Measurements from ENCODE around the gene GOLGA6A. TPM values are rescaled to one million over a fixed set of nuclear protein-coding genes. Genes with fewer than 3 reads are reported as not detected.
"Not testable (repeated sequence)": the region's sequence is repeated elsewhere in the genome, so short reads cannot be mapped to it uniquely, and the experiment has no call there.

The GOLGA6A gene
- total and polyA plus RNA-seq, 9 donors, result 0.10 to 1.2 (median 0.22) TPM; not detected in 1

- H3K4me1 ChIP-seq (ENCODE audit: control insufficient read depth, insufficient read depth, low read length); H3K27ac ChIP-seq (ENCODE audit: low read length); H3K36me3 ChIP-seq (ENCODE audit: control insufficient read depth, insufficient read depth, low read length); H3K9me3 ChIP-seq (replicated peaks; ENCODE audit: control insufficient read depth, low read depth, low read length); H3K27me3 ChIP-seq (ENCODE audit: control insufficient read depth, insufficient read depth, low read length); DNase-seq; H3K4me3 ChIP-seq (ENCODE audit: low read length): not testable (repeated sequence)
- 94% methylated on average over 3 of the region's 3 CpGs for WGBS (ENCODE audit: insufficient coverage)
These were observed 18.2 kb downstream of the GOLGA6A start for GRCh38 chr15:74064183-74064582.

- not testable (repeated sequence) for DNase-seq; H3K36me3 ChIP-seq (ENCODE audit: control insufficient read depth, insufficient read depth, low read length); H3K27ac ChIP-seq (ENCODE audit: low read length); H3K4me1 ChIP-seq (ENCODE audit: control insufficient read depth, insufficient read depth, low read length); H3K27me3 ChIP-seq (ENCODE audit: control insufficient read depth, insufficient read depth, low read length); H3K9me3 ChIP-seq (replicated peaks; ENCODE audit: control insufficient read depth, low read depth, low read length); H3K4me3 ChIP-seq (ENCODE audit: low read length)
- 96% methylated on average over 4 of the region's 17 CpGs for WGBS (ENCODE audit: insufficient coverage)
These were observed 18.8 kb downstream of the GOLGA6A start for GRCh38 chr15:74063425-74064146.

GRCh38 chr15:74062671-74063070 lies 19.7 kb downstream of the GOLGA6A start:
- Histone ChIP-seq H3K27ac (ENCODE audit: low read length) (no peak overlapping the region), H3K36me3 (ENCODE audit: control insufficient read depth, insufficient read depth, low read length) (no peaks in the 10 kb centered on the region), H3K9me3 (replicated peaks; ENCODE audit: control insufficient read depth, low read depth, low read length) (no peaks in the 10 kb centered on the region), H3K27me3 (ENCODE audit: control insufficient read depth, insufficient read depth, low read length) (no peaks in the 10 kb centered on the region), H3K4me3 (ENCODE audit: low read length) (no peak overlapping the region), H3K4me1 (ENCODE audit: control insufficient read depth, insufficient read depth, low read length) (no peaks in the 10 kb centered on the region)
- no peak for DNase-seq
- WGBS (ENCODE audit: insufficient coverage), result 96% methylated on average over 5 of the region's 7 CpGs

GRCh38 chr15:74062236-74062635 lies 20.1 kb downstream of the GOLGA6A start:
- WGBS (ENCODE audit: insufficient coverage), result 97% methylated on average over 4 of the region's 6 CpGs
- no peak for DNase-seq

GRCh38 chr15:74060251-74060650 lies 22.1 kb downstream of the GOLGA6A start:
- no peaks in the 10 kb centered on the region for H3K36me3 ChIP-seq (ENCODE audit: control insufficient read depth, insufficient read depth, low read length)
- H3K9me3 ChIP-seq (replicated peaks; ENCODE audit: control insufficient read depth, low read depth, low read length), result no peaks in the 10 kb centered on the region
- no peaks in the 10 kb centered on the region for H3K27me3 ChIP-seq (ENCODE audit: control insufficient read depth, insufficient read depth, low read length)
- 80% methylated on average over 6 of the region's 6 CpGs for WGBS (ENCODE audit: insufficient coverage)
- no peak overlapping the region for H3K27ac ChIP-seq (ENCODE audit: low read length)
- H3K4me3 ChIP-seq (ENCODE audit: low read length), result no peak overlapping the region
- DNase-seq, result no peak
- no peaks in the 10 kb centered on the region for H3K4me1 ChIP-seq (ENCODE audit: control insufficient read depth, insufficient read depth, low read length)

More at GRCh38 chr15:74062236-74062635, 20.1 kb downstream of the GOLGA6A start:
- Histone ChIP-seq H3K4me3 (ENCODE audit: low read length) (no peak overlapping the region), H3K27me3 (ENCODE audit: control insufficient read depth, insufficient read depth, low read length) (no peaks in the 10 kb centered on the region), H3K36me3 (ENCODE audit: control insufficient read depth, insufficient read depth, low read length) (no peaks in the 10 kb centered on the region), H3K4me1 (ENCODE audit: control insufficient read depth, insufficient read depth, low read length) (no peaks in the 10 kb centered on the region), H3K9me3 (replicated peaks; ENCODE audit: control insufficient read depth, low read depth, low read length) (no peaks in the 10 kb centered on the region), H3K27ac (ENCODE audit: low read length) (no peak overlapping the region)

GRCh38 chr15:74059050-74059833 lies 23.1 kb downstream of the GOLGA6A start:
- not testable (repeated sequence) for H3K9me3 ChIP-seq (replicated peaks; ENCODE audit: control insufficient read depth, low read depth, low read length); H3K27ac ChIP-seq (ENCODE audit: low read length); H3K4me3 ChIP-seq (ENCODE audit: low read length); H3K27me3 ChIP-seq (ENCODE audit: control insufficient read depth, insufficient read depth, low read length); H3K4me1 ChIP-seq (ENCODE audit: control insufficient read depth, insufficient read depth, low read length); DNase-seq; H3K36me3 ChIP-seq (ENCODE audit: control insufficient read depth, insufficient read depth, low read length)
- WGBS (ENCODE audit: insufficient coverage), result 92% methylated on average over 2 of the region's 6 CpGs

- 86% methylated on average over 1 of the region's 5 CpGs for WGBS (ENCODE audit: insufficient coverage)
- H3K27ac ChIP-seq (ENCODE audit: low read length); H3K9me3 ChIP-seq (replicated peaks; ENCODE audit: control insufficient read depth, low read depth, low read length); DNase-seq; H3K36me3 ChIP-seq (ENCODE audit: control insufficient read depth, insufficient read depth, low read length); H3K27me3 ChIP-seq (ENCODE audit: control insufficient read depth, insufficient read depth, low read length); H3K4me3 ChIP-seq (ENCODE audit: low read length): not testable (repeated sequence)
- peaks cover 18% of the 10 kb centered on the region for H3K4me1 ChIP-seq (ENCODE audit: control insufficient read depth, insufficient read depth, low read length)
These were observed 26.0 kb downstream of the GOLGA6A start for GRCh38 chr15:74056330-74056729.

- H3K27me3 ChIP-seq (ENCODE audit: control insufficient read depth, insufficient read depth, low read length), result no peaks in the 10 kb centered on the region
- peaks cover 20% of the 10 kb centered on the region for H3K4me1 ChIP-seq (ENCODE audit: control insufficient read depth, insufficient read depth, low read length)
- H3K36me3 ChIP-seq (ENCODE audit: control insufficient read depth, insufficient read depth, low read length), result no peaks in the 10 kb centered on the region
- no peak for DNase-seq
- H3K27ac ChIP-seq (ENCODE audit: low read length), result no peak overlapping the region
- no peaks in the 10 kb centered on the region for H3K9me3 ChIP-seq (replicated peaks; ENCODE audit: control insufficient read depth, low read depth, low read length)
- H3K4me3 ChIP-seq (ENCODE audit: low read length), result no peak overlapping the region
- 100% methylated on average over 1 of the region's 2 CpGs for WGBS (ENCODE audit: insufficient coverage)
These were observed 26.5 kb downstream of the GOLGA6A start for GRCh38 chr15:74055804-74056203.

GRCh38 chr15:74053941-74054529 lies 28.3 kb downstream of the GOLGA6A start:
- DNase-seq, result peak; percentile 93
- Histone ChIP-seq H3K36me3 (ENCODE audit: control insufficient read depth, insufficient read depth, low read length) (no peaks in the 10 kb centered on the region), H3K9me3 (replicated peaks; ENCODE audit: control insufficient read depth, low read depth, low read length) (no peaks in the 10 kb centered on the region), H3K27ac (ENCODE audit: low read length) (no peak overlapping the region), H3K27me3 (ENCODE audit: control insufficient read depth, insufficient read depth, low read length) (no peaks in the 10 kb centered on the region), H3K4me3 (ENCODE audit: low read length) (no peak overlapping the region), H3K4me1 (ENCODE audit: control insufficient read depth, insufficient read depth, low read length) (peaks cover 26% of the 10 kb centered on the region)
- WGBS (ENCODE audit: insufficient coverage), result 6% methylated on average over 12 of the region's 17 CpGs

GRCh38 chr15:74053517-74053916 lies 28.8 kb downstream of the GOLGA6A start:
- no peak overlapping the region for H3K4me3 ChIP-seq (ENCODE audit: low read length)
- 28% methylated on average over 6 of the region's 15 CpGs for whole genome bisulfite sequencing (ENCODE audit: insufficient coverage)
- no peaks in the 10 kb centered on the region for H3K9me3 ChIP-seq (replicated peaks; ENCODE audit: control insufficient read depth, low read depth, low read length)
- DNase-seq, result no peak
- peaks cover 26% of the 10 kb centered on the region for H3K4me1 ChIP-seq (ENCODE audit: control insufficient read depth, insufficient read depth, low read length)
- no peak overlapping the region for H3K27ac ChIP-seq (ENCODE audit: low read length)
- no peaks in the 10 kb centered on the region for H3K27me3 ChIP-seq (ENCODE audit: control insufficient read depth, insufficient read depth, low read length)
- no peaks in the 10 kb centered on the region for H3K36me3 ChIP-seq (ENCODE audit: control insufficient read depth, insufficient read depth, low read length)

Data from muscle of leg (tissue), 11 donors.